ENCODE results near the gene UACA. TPM values are rescaled to one million over a fixed set of nuclear protein-coding genes. Genes with fewer than 3 reads are reported as not detected.
"Not testable (repeated sequence)": the region's sequence is repeated elsewhere in the genome, so short reads cannot be mapped to it uniquely, and the experiment has no call there.

The UACA gene
- polyA plus RNA-seq, 12 donors, result 115 to 219 (median 154) TPM; not detected in 1

DNA sequence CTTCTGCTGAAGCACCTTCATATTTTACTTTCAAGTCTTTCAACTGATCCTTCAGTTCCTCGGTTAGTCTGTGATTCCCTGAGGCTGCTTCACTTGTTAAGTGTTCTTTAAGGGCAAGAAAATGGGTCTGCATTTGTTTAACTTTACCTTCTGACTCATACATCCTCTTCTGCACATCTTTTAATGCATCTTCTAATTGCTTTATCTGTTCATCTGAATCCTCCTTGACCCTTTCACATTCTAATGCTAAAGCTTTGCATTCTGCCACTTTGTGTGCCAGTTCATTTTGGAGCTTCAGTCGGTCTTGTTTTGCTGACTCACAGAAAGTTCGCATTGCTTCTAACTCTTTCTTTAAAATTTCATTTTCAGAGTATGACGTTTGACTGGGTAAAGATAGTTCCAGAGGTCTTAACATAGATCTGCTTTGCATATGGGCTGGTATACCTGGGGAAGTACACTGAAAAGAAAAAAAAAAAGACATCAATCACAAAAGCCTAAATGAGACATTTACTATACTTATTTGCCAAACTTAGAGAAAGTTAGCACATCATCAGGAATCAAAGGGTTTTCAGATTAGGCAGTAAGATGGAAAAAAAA lies 94.3 kb downstream of the UACA start:
- DNase-seq, result no peak

- DNase-seq, result no peak
These were observed 97.8 kb downstream of the UACA start for GRCh38 chr15:70665599-70665998.

GRCh38 chr15:70664494-70664893 lies 98.9 kb downstream of the UACA start:
- no peak for DNase-seq

DNA sequence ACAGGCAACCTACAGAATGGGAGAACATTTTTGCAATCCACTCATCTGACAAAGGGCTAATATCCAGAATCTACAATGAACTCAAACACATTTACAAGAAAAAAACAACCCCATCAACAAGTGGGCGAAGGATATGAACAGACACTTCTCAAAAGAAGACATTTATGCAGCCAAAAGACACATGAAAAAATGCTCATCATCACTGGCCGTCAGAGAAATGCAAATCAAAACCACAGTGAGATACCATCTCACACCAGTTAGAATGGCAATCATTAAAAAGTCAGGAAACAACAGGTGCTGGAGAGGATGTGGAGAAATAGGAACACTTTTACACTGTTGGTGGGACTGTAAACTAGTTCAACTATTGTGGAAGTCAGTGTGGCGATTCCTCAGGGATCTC lies 100.3 kb downstream of the UACA start:
- not testable (repeated sequence) for DNase-seq

- DNase-seq, result no peak
These were observed 103.7 kb downstream of the UACA start for GRCh38 chr15:70659662-70660061.

- no peak for DNase-seq
These were observed 104.7 kb downstream of the UACA start for GRCh38 chr15:70658641-70659040.

DNA sequence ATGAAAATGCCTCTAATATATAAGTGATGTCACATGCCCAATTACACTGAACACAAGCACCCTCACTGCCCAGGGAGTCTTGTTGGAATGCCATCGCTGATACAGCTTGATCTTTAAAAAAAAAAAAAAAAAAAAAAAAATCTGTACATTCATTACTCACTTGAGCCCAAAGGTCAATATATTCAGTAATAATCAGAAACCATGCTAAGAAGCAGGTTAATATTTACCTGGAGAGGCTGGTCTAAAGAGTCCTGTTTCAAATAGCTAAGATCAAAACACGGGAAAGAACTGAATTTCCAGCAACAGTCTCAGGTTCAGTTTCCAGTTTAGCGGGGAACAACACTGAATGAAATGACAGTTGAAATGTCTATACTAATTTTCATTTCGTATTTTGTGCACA lies 109.9 kb downstream of the UACA start:
- no peak for DNase-seq

- DNase-seq, result no peak
These were observed 111.0 kb downstream of the UACA start for GRCh38 chr15:70652341-70652740.

- DNase-seq, result no peak
These were observed 112.0 kb downstream of the UACA start for GRCh38 chr15:70651303-70651845.

GRCh38 chr15:70650567-70651302 lies 112.6 kb downstream of the UACA start:
- DNase-seq, result no peak

DNA sequence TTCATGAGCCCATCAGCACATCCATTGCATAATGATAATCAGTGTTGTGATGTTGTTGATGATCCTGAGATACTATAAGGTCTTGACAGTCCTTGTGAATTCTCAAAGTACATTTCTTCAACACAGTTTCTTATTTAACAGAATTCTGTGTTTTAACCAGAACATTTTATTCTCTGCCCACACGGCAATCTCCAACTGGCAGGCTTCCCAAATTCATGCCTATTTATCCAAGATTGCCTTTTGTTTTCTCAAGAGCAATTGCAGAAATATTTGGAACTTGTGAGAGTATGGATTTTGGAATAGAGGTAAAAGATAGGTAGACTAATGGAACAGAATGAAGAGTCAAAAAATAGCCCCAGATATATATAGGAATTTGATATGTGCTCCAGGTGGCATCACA lies 116.0 kb downstream of the UACA start:
- DNase-seq, result no peak

GRCh38 chr15:70646169-70646568 lies 117.2 kb downstream of the UACA start:
- no peak for DNase-seq

DNA sequence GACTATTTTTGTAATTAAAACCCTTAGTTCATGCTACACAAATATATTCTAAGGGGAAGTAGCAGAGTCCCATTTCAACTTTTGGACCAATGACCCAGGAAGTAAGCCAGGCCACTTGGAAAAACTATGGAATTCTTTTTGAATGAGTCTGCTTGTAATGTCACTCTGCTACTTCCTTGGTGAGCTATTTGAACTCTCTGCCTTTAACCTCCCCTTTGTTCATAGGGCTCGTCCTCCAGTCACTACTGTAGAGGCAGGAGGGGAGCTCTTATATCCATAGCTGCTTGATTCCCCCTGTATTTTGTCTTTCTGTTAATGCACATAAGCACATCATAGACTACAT lies 119.6 kb downstream of the UACA start:
- no peak for DNase-seq

- no peak for DNase-seq
These were observed 120.1 kb downstream of the UACA start for GRCh38 chr15:70643106-70643782.

- DNase-seq, result no peak
These were observed 126.7 kb downstream of the UACA start for GRCh38 chr15:70636540-70637165.

GRCh38 chr15:70635895-70636294 lies 127.5 kb downstream of the UACA start:
- no peak for DNase-seq

- DNase-seq, result no peak
These were observed 129.4 kb downstream of the UACA start for GRCh38 chr15:70633991-70634390.

GRCh38 chr15:70633103-70633831 lies 130.1 kb downstream of the UACA start:
- DNase-seq, result no peak

DNA sequence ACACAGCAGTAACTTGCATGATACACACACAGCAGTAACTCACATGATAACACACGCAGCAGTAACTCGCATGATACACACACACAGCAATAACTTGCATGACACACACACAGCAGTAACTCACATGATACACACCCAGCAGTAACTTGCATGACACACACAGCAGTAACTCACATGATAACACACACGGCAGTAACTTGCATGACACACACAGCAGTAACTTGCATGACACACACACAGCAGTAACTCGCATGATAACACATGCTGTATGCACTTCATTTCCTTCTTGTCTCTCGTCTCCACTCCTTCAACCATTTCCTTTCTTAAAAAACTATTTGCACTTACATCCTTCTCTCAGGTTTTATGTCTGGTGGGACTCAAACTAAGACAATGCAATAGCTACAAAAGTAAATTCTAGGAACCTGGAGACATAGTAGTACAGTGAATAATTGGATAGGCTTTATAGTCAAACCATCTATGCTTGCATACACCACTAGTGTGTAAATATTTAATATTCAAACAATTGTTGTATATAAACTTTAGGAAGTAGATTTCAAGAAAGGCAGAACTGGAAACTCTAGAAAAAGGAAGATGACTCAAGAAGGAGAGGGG lies 130.8 kb downstream of the UACA start:
- DNase-seq, result no peak

DNA sequence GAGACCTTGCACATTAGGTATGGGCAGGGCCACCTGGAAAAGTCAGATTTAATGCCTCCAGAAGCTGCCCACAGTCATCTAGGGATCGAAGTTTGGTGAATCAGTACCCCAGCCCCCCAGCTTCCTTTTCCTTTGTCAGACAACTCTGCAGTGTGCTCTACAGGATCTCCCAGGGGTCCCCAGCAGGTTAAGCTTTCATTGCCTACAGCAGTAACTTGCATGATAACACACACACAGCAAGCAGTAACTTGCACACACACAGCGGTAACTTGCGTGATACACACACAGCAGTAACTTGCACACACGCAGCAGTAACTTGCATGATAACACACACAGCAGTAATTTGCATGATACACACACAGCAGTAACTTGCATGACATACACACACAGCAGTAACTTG lies 131.3 kb downstream of the UACA start:
- DNase-seq, result no peak

GRCh38 chr15:70629735-70630273 lies 133.6 kb downstream of the UACA start:
- no peak for DNase-seq

All from muscle of arm (tissue), 12 donors.